ENCODE measurements around the gene FRMD3.

The FRMD3 gene

DNA sequence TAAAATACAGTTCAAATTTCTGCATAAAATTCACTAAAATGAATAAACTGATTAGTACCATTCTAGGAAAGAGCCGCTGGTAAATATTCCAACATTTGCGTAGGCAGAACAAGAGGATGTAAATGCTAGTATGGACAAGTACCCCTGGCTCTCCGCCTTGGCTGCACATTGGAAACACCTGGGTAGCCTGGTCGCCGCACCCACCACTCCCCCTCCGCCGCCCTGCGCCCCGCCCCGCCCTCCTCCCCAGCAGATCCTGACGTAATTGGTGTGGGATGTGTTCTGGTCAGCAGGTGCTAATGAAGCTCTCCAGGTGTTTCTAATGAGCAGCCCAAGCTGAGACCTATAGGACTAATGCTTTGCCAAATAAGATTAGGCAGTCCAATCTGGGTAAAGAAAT lies 225.7 kb downstream of the FRMD3 start:
- Histone ChIP-seq H3K36me3 (no peaks in the 10 kb centered on the region), H3K4me3 (no peak overlapping the region), H3K9me3 (no peaks in the 10 kb centered on the region), H3K27ac (no peak overlapping the region), H3K27me3 (no peaks in the 10 kb centered on the region), H3K4me1 (peaks cover 0 to 2% (median 0%) of the 10 kb centered on the region in 4 donors)
- TF ChIP-seq, protein P1, sequence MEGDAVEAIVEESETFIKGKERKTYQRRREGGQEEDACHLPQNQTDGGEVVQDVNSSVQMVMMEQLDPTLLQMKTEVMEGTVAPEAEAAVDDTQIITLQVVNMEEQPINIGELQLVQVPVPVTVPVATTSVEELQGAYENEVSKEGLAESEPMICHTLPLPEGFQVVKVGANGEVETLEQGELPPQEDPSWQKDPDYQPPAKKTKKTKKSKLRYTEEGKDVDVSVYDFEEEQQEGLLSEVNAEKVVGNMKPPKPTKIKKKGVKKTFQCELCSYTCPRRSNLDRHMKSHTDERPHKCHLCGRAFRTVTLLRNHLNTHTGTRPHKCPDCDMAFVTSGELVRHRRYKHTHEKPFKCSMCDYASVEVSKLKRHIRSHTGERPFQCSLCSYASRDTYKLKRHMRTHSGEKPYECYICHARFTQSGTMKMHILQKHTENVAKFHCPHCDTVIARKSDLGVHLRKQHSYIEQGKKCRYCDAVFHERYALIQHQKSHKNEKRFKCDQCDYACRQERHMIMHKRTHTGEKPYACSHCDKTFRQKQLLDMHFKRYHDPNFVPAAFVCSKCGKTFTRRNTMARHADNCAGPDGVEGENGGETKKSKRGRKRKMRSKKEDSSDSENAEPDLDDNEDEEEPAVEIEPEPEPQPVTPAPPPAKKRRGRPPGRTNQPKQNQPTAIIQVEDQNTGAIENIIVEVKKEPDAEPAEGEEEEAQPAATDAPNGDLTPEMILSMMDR (IDR thresholded peaks at IDR 0.05), result no peak
- no peak for DNase-seq
- intact Hi-C loops (cut with DNase I; ENCODE audit: low total_unique reads), result loop anchor here (10.0 kb wide), 1 partner anchor 682 kb away; no protein-coding TSS in a partner anchor

DNA sequence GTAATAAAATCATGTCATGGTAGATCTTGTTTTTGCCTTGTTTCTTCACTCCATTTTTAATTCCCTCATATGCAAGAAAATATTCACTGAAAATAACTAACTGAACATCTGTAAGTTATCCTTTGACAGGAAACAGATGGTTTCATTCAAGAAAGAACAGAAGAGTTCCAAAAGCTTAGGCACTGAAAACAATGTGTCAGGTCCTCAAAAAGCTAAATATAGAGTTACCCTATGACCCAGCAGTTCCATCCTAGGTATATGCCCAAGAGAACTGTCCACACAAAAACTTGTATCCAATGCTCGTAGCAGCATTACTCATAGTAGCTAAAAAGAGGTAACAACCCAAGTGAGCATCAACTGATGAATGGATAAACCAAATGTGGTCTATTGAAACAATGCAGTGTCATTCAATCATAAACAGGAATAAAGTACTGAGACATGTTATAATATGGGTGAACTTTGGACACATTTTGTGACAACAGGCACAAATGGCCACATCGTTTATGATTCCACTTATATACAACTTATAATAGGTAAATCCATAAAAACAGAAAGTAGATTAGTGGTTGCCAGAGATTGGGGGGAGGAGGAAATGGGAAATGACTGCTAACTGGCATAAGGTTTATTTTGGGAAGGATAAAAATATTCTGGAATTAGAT lies 231.0 kb downstream of the FRMD3 start:
- Histone ChIP-seq H3K9me3 (no peaks in the 10 kb centered on the region), H3K36me3 (no peaks in the 10 kb centered on the region), H3K27ac (no peak overlapping the region), H3K27me3 (no peaks in the 10 kb centered on the region), H3K4me1 (peaks cover 0 to 26% (median 15%) of the 10 kb centered on the region in 4 donors), H3K4me3 (no peak overlapping the region)
- intact Hi-C loops (cut with DNase I; ENCODE audit: low total_unique reads), result no loop called here
- TF ChIP-seq, protein P1 (IDR thresholded peaks at IDR 0.05), result no peak
- DNase-seq, result no peak

DNA sequence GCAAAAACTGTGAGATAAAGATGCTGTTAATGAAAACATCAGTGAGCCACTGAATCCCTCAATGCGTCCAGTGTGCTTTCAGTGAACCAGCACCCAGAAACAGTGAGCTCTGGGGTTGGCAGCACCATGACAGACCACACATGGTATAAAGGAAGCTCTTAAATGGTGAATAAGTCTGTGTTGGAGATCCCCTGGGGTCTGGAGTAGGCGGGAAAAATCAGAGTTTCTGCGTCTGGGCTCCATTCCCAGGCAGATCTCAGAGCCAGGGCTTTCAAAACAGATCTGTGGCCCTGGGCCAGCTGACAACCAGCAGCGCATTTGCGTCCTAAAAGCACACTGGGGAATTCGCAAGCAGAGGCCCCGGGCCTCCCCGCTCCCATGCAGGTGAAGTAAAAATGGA lies 233.5 kb downstream of the FRMD3 start:
- TF ChIP-seq, protein P1 (IDR thresholded peaks at IDR 0.05), result no peak
- Histone ChIP-seq H3K27ac (peak overlapping the region; percentile 43 to 52), H3K36me3 (no peaks in the 10 kb centered on the region), H3K27me3 (no peaks in the 10 kb centered on the region), H3K4me1 (peaks cover 0 to 26% (median 15%) of the 10 kb centered on the region in 4 donors), H3K9me3 (no peaks in the 10 kb centered on the region), H3K4me3 (no peak overlapping the region)
- intact Hi-C loops (cut with DNase I; ENCODE audit: low total_unique reads), result no loop called here
- DNase-seq, result peak; percentile 84 to 93

DNA sequence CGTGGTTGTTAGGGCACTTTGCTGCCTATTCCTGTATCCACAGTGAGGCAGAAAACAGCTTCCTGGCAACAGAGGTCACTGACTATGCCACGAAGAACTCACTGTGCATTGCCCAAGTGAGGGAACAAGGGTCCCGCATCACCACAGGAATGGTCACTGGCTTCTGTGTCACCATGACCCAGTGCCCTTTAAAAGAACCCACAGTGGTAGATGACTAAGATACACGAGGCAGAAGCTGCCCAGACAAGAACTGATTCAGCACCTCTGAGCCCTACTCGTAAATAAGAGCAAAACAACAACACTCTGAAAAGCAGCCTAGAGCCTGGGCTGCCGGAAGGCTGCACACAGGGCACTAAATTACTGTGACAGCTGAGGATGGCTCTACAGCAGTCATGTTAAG lies 238.6 kb downstream of the FRMD3 start:
- intact Hi-C loops (cut with DNase I; ENCODE audit: low total_unique reads), result no loop called here
- Histone ChIP-seq H3K27me3 (no peaks in the 10 kb centered on the region), H3K4me1 (peaks cover 0 to 9% (median 7%) of the 10 kb centered on the region in 4 donors), H3K9me3 (no peaks in the 10 kb centered on the region), H3K4me3 (no peak overlapping the region), H3K36me3 (peaks cover 0 to 9% (median 7%) of the 10 kb centered on the region in 3 donors), H3K27ac (no peak overlapping the region)
- TF ChIP-seq, protein P1 (IDR thresholded peaks at IDR 0.05), result no peak
- DNase-seq, result no peak

DNA sequence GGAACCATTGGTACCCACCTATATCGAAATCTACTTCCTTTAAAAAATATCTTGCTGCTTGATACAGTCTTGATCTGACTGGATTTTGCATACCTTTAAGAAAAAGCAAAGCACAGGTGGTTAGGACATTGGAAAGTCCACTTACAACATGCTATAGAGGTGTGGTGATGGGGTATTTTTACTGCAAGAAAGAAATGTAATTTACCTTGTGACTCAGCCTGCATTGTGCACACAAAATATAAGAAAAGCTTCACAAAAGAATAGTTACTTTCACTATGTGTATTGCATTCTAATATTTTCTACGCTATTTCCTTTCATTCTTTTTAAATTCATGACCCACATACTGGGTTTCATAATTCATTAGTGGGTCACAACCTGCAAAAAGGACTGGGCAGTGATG lies 239.1 kb downstream of the FRMD3 start:
- intact Hi-C loops (cut with DNase I; ENCODE audit: low total_unique reads), result no loop called here
- no peaks in the 10 kb centered on the region for H3K9me3 ChIP-seq
- no peak overlapping the region for H3K27ac ChIP-seq
- H3K36me3 ChIP-seq, result peaks cover 0 to 9% (median 7%) of the 10 kb centered on the region in 3 donors
- TF ChIP-seq, protein P1 (IDR thresholded peaks at IDR 0.05), result no peak
- peaks cover 0 to 4% (median 3%) of the 10 kb centered on the region in 4 donors for H3K4me1 ChIP-seq
- no peak overlapping the region for H3K4me3 ChIP-seq
- DNase-seq, result no peak
- H3K27me3 ChIP-seq, result no peaks in the 10 kb centered on the region
